Liver (tissue), 9 donors: Measurements from ENCODE around the gene LAYN. TPM values are rescaled to one million over a fixed set of nuclear protein-coding genes. Genes with fewer than 3 reads are reported as not detected.

Experiments
- DNase-seq: peaks from one replicate; pipeline ENCODE4 v3.0.0-alpha.2; 2017; ENCODE audit warnings: low spot score
- H3K27ac ChIP-seq, 2 donors: one replicate each; pipeline ENCODE4 v1.7.0; 2013; ENCODE audit warnings: inconsistent platforms in 2 of 2, low read length in 2 of 2, control low read depth in 1 of 2, low read depth in 1 of 2, mild to moderate bottlenecking in 1 of 2
- H3K27me3 ChIP-seq, 4 donors: one replicate each; pipeline versions ENCODE4 v1.6.1 to v1.7.0; 2013; ENCODE audit warnings: low read length in 3 of 4, inconsistent platforms in 1 of 4, mild to moderate bottlenecking in 1 of 4, moderate library complexity in 1 of 4; ENCODE audit not compliant: control insufficient read depth in 4 of 4, insufficient read depth in 4 of 4
- H3K36me3 ChIP-seq, 4 donors: one replicate each; pipeline versions ENCODE4 v1.6.1 to v1.7.0; 2013; ENCODE audit warnings: low read length in 3 of 4, mild to moderate bottlenecking in 3 of 4, low read depth in 1 of 4, moderate library complexity in 1 of 4; ENCODE audit not compliant: control insufficient read depth in 4 of 4, insufficient read depth in 3 of 4
- H3K4me1 ChIP-seq, 4 donors: one replicate each; pipeline versions ENCODE4 v1.6.1 to v1.7.0; 2013; ENCODE audit warnings: low read length in 3 of 4, mild to moderate bottlenecking in 3 of 4, moderate library complexity in 1 of 4; ENCODE audit not compliant: control insufficient read depth in 4 of 4, insufficient read depth in 4 of 4
- H3K4me3 ChIP-seq, 3 donors: one replicate each; pipeline versions ENCODE4 v1.6.1 to v1.7.0; 2013; ENCODE audit warnings: low read length in 3 of 3, control low read depth in 1 of 3, low read depth in 1 of 3, mild to moderate bottlenecking in 1 of 3
- H3K9ac ChIP-seq, 2 donors: one replicate each; pipeline ENCODE4 v1.7.0; 2013; ENCODE audit warnings: low read length in 2 of 2, mild to moderate bottlenecking in 2 of 2, moderate library complexity in 2 of 2, control low read depth in 1 of 2, low read depth in 1 of 2
- H3K9me3 ChIP-seq, 4 donors: one replicate each; pipeline versions ENCODE4 v1.6.1 to v1.7.0; 2013; ENCODE audit warnings: low read length in 3 of 4; ENCODE audit not compliant: control insufficient read depth in 4 of 4
- ATF3 ChIP-seq: IDR thresholded peaks from 2 replicates; pipeline ENCODE4 v1.6.1; 2016; ENCODE audit warnings: antibody characterized with exemption
- EGR1 ChIP-seq, 2 donors: IDR thresholded peaks; 2 replicates each; pipeline ENCODE4 v1.6.1; 2016 to 2018; ENCODE audit warnings: antibody characterized with exemption in 2 of 2, low read depth in 2 of 2
- FOXA1 ChIP-seq: IDR thresholded peaks from 2 replicates; pipeline ENCODE4 v1.6.1; 2016; ENCODE audit warnings: antibody characterized with exemption
- FOXA2 ChIP-seq: IDR thresholded peaks from 2 replicates; pipeline ENCODE4 v1.6.1; 2016; ENCODE audit warnings: antibody characterized with exemption
- GABPA ChIP-seq, 2 donors: IDR thresholded peaks in 1 of 2; conservative IDR thresholded peaks in 1 of 2; 2 replicates each; pipeline ENCODE4 v1.6.1; 2016; ENCODE audit warnings: antibody characterized with exemption in 2 of 2, mild to moderate bottlenecking in 1 of 2, moderate library complexity in 1 of 2
- HNF4A ChIP-seq, 2 donors: conservative IDR thresholded peaks; 2 replicates each; pipeline ENCODE4 v1.6.1; 2016; ENCODE audit warnings: antibody characterized with exemption in 2 of 2, mild to moderate bottlenecking in 2 of 2
- HNF4G ChIP-seq: IDR thresholded peaks from 2 replicates; pipeline ENCODE4 v1.6.1; 2016; ENCODE audit warnings: antibody characterized with exemption
- JUND ChIP-seq, 2 donors: IDR thresholded peaks; 2 replicates each; pipeline ENCODE4 v1.6.1; 2016; ENCODE audit warnings: antibody characterized with exemption in 2 of 2
- NR2F2 ChIP-seq: IDR thresholded peaks from 2 replicates; pipeline ENCODE4 v1.6.1; 2016; ENCODE audit warnings: antibody characterized with exemption
- RAD21 ChIP-seq, 2 donors: IDR thresholded peaks; 2 replicates each; pipeline ENCODE4 v1.6.1; 2016; ENCODE audit warnings: antibody characterized with exemption in 2 of 2, mild to moderate bottlenecking in 2 of 2
- RXRA ChIP-seq, 2 donors: IDR thresholded peaks; 2 replicates each; pipeline ENCODE4 v1.6.1; 2017 to 2018; ENCODE audit warnings: antibody characterized with exemption in 2 of 2, mild to moderate bottlenecking in 1 of 2
- SP1 ChIP-seq: IDR thresholded peaks from 2 replicates; pipeline ENCODE4 v1.6.1; 2018; ENCODE audit warnings: antibody characterized with exemption, mild to moderate bottlenecking
- TAF1 ChIP-seq: conservative IDR thresholded peaks from 2 replicates; pipeline ENCODE4 v1.6.1; 2016; ENCODE audit warnings: antibody characterized with exemption, mild to moderate bottlenecking
- YY1 ChIP-seq: IDR thresholded peaks from 2 replicates; pipeline ENCODE4 v1.6.1; 2016; ENCODE audit warnings: antibody characterized with exemption, mild to moderate bottlenecking
- WGBS: extraction: QIAGEN DNeasy Blood & Tissue Kit; methylation state at CpG from one replicate; pipeline ENCODE4 v1.1.7; 2013; 5-methylcytosine and 5-hydroxymethylcytosine counted together
- polyA plus RNA-seq, 2 donors: library from polyadenylated mRNA; stranded (reverse) in 1 of 2; unstranded in 1 of 2; fragments of 200-250 nt in 1 of 2; fragments of >200 nt in 1 of 2; fragmentation: Nextera tagmentation in 1 of 2; extraction: Ambion mirVana in 1 of 2; gene quantifications; one replicate each; pipeline versions ENCODE4 v1.2.1 to v1.2.3, GENCODE V29; 2013 to 2015
- total RNA-seq, 2 donors: library from RNA; depleted of rRNA; stranded (reverse); fragments of >200 nt; gene quantifications; one replicate each; pipeline ENCODE4 v1.2.3, GENCODE V29; 2014
- TF ChIP-seq, protein P1 (sequence below): IDR thresholded peaks from 2 replicates; pipeline ENCODE4 v1.6.1; 2016; ENCODE audit warnings: antibody characterized with exemption
- TF ChIP-seq, protein P2 (sequence below): fragments of 150-350 bp; IDR thresholded peaks from 2 replicates; pipeline ENCODE4 v1.5.1; 2017; ENCODE audit warnings: improper control_type of control experiment, low read depth, low read length; ENCODE audit not compliant: missing input control
- TF ChIP-seq, protein P3 (sequence below): IDR thresholded peaks from 2 replicates; pipeline ENCODE4 v1.6.1; 2016; ENCODE audit warnings: antibody characterized with exemption, mild to moderate bottlenecking
- TF ChIP-seq, protein P4 (sequence below): IDR thresholded peaks from 2 replicates; pipeline ENCODE4 v1.6.1; 2016; ENCODE audit warnings: antibody characterized with exemption
- donor health status: healthy.
- donor health status: healthy.
- donor health status: healthy.
- donor health status: healthy.
- donor health status: healthy.

Gene LAYN
- total and polyA plus RNA-seq, 4 donors, result 0.43 to 0.98 (median 0.88) TPM

GRCh38 chr11:111559800-111560464 lies 19.4 kb downstream of the LAYN start:
- no peak overlapping the region for H3K27ac ChIP-seq
- 89% methylated on average over 11 of the region's 11 CpGs for WGBS
- H3K4me1 ChIP-seq, result no peaks in the 10 kb centered on the region
- H3K9ac ChIP-seq, result no peak overlapping the region
- H3K27me3 ChIP-seq, result no peaks in the 10 kb centered on the region
- no peak for TF ChIP-seq GABPA (IDR thresholded peaks at IDR 0.05 in 1 of 2, conservative IDR thresholded peaks at IDR 0.05 in 1 of 2)
- no peak for TF ChIP-seq FOXA2
- no peak for TF ChIP-seq FOXA1
- no peak for TF ChIP-seq HNF4G
- TF ChIP-seq JUND (IDR thresholded peaks at IDR 0.05), result no peak
- TF ChIP-seq, protein P1, sequence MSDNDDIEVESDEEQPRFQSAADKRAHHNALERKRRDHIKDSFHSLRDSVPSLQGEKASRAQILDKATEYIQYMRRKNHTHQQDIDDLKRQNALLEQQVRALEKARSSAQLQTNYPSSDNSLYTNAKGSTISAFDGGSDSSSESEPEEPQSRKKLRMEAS, result no peak
- TF ChIP-seq TAF1, result no peak
- no peak overlapping the region for H3K4me3 ChIP-seq
- DNase-seq, result no peak
- H3K36me3 ChIP-seq, result no peaks in the 10 kb centered on the region
- H3K9me3 ChIP-seq, result peaks cover 0 to 2% (median 0%) of the 10 kb centered on the region in 4 donors

DNA sequence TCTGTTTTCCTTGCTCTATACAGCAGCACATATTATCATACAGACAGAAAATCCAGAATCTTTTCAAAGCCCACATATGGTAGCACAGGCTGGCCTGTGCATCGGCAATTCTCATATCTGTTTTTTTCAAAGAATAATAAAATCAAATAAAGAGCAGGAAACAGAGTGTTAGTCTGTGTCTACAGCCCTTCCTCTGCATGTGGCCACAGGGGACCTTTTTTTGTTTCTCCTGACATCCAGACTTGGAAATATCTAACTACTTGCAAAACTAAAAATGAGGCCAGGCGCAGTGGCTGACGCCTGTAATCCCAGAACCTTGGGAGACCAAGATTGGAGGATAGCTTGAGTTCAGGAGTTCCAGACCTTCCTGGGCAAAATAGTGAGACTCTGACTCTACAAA lies 20.3 kb downstream of the LAYN start:
- Histone ChIP-seq H3K4me1 (no peaks in the 10 kb centered on the region), H3K9me3 (peaks cover 0 to 2% (median 0%) of the 10 kb centered on the region in 4 donors), H3K27me3 (no peaks in the 10 kb centered on the region), H3K36me3 (no peaks in the 10 kb centered on the region), H3K4me3 (no peak overlapping the region), H3K9ac (no peak overlapping the region), H3K27ac (no peak overlapping the region)
- WGBS, result 86% methylated on average over 3 of the region's 3 CpGs
- no peak for DNase-seq
- TF ChIP-seq EGR1 (IDR thresholded peaks at IDR 0.05; ENCODE audit: low read depth in 2 of 2) (no peak), TAF1 (no peak), NR2F2 (no peak), GABPA (IDR thresholded peaks at IDR 0.05 in 1 of 2, conservative IDR thresholded peaks at IDR 0.05 in 1 of 2) (no peak), RAD21 (IDR thresholded peaks at IDR 0.05) (no peak), YY1 (no peak), FOXA1 (no peak), SP1 (no peak), HNF4A (conservative IDR thresholded peaks at IDR 0.05) (no peak), ATF3 (no peak), JUND (IDR thresholded peaks at IDR 0.05) (no peak), RXRA (IDR thresholded peaks at IDR 0.05) (no peak), FOXA2 (no peak)
- TF ChIP-seq, protein P2, sequence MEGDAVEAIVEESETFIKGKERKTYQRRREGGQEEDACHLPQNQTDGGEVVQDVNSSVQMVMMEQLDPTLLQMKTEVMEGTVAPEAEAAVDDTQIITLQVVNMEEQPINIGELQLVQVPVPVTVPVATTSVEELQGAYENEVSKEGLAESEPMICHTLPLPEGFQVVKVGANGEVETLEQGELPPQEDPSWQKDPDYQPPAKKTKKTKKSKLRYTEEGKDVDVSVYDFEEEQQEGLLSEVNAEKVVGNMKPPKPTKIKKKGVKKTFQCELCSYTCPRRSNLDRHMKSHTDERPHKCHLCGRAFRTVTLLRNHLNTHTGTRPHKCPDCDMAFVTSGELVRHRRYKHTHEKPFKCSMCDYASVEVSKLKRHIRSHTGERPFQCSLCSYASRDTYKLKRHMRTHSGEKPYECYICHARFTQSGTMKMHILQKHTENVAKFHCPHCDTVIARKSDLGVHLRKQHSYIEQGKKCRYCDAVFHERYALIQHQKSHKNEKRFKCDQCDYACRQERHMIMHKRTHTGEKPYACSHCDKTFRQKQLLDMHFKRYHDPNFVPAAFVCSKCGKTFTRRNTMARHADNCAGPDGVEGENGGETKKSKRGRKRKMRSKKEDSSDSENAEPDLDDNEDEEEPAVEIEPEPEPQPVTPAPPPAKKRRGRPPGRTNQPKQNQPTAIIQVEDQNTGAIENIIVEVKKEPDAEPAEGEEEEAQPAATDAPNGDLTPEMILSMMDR, result no peak
- TF ChIP-seq, protein P1, result no peak
- TF ChIP-seq, protein P3, sequence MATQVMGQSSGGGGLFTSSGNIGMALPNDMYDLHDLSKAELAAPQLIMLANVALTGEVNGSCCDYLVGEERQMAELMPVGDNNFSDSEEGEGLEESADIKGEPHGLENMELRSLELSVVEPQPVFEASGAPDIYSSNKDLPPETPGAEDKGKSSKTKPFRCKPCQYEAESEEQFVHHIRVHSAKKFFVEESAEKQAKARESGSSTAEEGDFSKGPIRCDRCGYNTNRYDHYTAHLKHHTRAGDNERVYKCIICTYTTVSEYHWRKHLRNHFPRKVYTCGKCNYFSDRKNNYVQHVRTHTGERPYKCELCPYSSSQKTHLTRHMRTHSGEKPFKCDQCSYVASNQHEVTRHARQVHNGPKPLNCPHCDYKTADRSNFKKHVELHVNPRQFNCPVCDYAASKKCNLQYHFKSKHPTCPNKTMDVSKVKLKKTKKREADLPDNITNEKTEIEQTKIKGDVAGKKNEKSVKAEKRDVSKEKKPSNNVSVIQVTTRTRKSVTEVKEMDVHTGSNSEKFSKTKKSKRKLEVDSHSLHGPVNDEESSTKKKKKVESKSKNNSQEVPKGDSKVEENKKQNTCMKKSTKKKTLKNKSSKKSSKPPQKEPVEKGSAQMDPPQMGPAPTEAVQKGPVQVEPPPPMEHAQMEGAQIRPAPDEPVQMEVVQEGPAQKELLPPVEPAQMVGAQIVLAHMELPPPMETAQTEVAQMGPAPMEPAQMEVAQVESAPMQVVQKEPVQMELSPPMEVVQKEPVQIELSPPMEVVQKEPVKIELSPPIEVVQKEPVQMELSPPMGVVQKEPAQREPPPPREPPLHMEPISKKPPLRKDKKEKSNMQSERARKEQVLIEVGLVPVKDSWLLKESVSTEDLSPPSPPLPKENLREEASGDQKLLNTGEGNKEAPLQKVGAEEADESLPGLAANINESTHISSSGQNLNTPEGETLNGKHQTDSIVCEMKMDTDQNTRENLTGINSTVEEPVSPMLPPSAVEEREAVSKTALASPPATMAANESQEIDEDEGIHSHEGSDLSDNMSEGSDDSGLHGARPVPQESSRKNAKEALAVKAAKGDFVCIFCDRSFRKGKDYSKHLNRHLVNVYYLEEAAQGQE, result no peak
- TF ChIP-seq, protein P4, sequence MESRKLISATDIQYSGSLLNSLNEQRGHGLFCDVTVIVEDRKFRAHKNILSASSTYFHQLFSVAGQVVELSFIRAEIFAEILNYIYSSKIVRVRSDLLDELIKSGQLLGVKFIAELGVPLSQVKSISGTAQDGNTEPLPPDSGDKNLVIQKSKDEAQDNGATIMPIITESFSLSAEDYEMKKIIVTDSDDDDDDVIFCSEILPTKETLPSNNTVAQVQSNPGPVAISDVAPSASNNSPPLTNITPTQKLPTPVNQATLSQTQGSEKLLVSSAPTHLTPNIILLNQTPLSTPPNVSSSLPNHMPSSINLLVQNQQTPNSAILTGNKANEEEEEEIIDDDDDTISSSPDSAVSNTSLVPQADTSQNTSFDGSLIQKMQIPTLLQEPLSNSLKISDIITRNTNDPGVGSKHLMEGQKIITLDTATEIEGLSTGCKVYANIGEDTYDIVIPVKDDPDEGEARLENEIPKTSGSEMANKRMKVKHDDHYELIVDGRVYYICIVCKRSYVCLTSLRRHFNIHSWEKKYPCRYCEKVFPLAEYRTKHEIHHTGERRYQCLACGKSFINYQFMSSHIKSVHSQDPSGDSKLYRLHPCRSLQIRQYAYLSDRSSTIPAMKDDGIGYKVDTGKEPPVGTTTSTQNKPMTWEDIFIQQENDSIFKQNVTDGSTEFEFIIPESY, result no peak
